Osteocyte (in vitro differentiated cells): ENCODE results near the gene CAND2. TPM values are rescaled to one million over a fixed set of nuclear protein-coding genes. Genes with fewer than 3 reads are reported as not detected.
A peak's percentile ranks its signal among the peaks of the same experiment; 100 is the strongest.

ENCODE experiments used
- DNase-seq: peaks from one replicate; pipeline ENCODE4 v3.0.0; 2021; ENCODE audit warnings: mixed read lengths; ENCODE audit not compliant: unreplicated experiment; ENCODE audit errors: extremely low spot score
- H3K27ac Mint-ChIP-seq: one replicate; pipeline ENCODE4 v1.8.0; 2021; ENCODE audit warnings: mild to moderate bottlenecking, mixed read lengths; ENCODE audit not compliant: unreplicated experiment
- H3K27me3 Mint-ChIP-seq: one replicate; pipeline ENCODE4 v1.8.0; 2021; ENCODE audit warnings: mixed read lengths; ENCODE audit not compliant: unreplicated experiment
- H3K36me3 Mint-ChIP-seq: one replicate; pipeline ENCODE4 v1.8.0; 2021; ENCODE audit warnings: mixed read lengths; ENCODE audit not compliant: unreplicated experiment
- H3K4me1 Mint-ChIP-seq: one replicate; pipeline ENCODE4 v1.8.0; 2021; ENCODE audit warnings: mixed read lengths; ENCODE audit not compliant: unreplicated experiment
- H3K4me3 Mint-ChIP-seq: one replicate; pipeline ENCODE4 v1.8.0; 2021; ENCODE audit warnings: mild to moderate bottlenecking, moderate library complexity, mixed read lengths; ENCODE audit not compliant: unreplicated experiment
- H3K9me3 Mint-ChIP-seq: one replicate; pipeline ENCODE4 v1.8.0; 2021; ENCODE audit warnings: mixed read lengths; ENCODE audit not compliant: unreplicated experiment
- CTCF ChIP-seq: fragments of 200-600 bp; sonication (generic); IDR thresholded peaks from 2 replicates; pipeline ENCODE4 v1.5.0; 2021; ENCODE audit warnings: antibody characterized with exemption, mild to moderate bottlenecking, moderate library complexity
- total RNA-seq: library from RNA; stranded (reverse); gene quantifications from 2 replicates; pipeline ENCODE4 v1.2.1, GENCODE V29; 2021

CAND2 gene
- total RNA-seq, 1 donor from 2014 or later, result 10.4 TPM

- peaks cover 47% of the 10 kb centered on the region for H3K4me1 Mint-ChIP-seq
- no peaks in the 10 kb centered on the region for H3K27me3 Mint-ChIP-seq
- no peaks in the 10 kb centered on the region for H3K36me3 Mint-ChIP-seq
- H3K4me3 Mint-ChIP-seq, result no peak overlapping the region
- no peak for DNase-seq
- H3K9me3 Mint-ChIP-seq, result no peaks in the 10 kb centered on the region
- no peak for TF ChIP-seq CTCF
- H3K27ac Mint-ChIP-seq, result no peak overlapping the region
Observed at GRCh38 chr3:12756175-12756574, 40.3 kb upstream of the CAND2 start.

- Mint-ChIP-seq H3K36me3 (no peaks in the 10 kb centered on the region), H3K27me3 (no peaks in the 10 kb centered on the region), H3K4me3 (no peak overlapping the region), H3K27ac (no peak overlapping the region), H3K4me1 (peaks cover 42% of the 10 kb centered on the region), H3K9me3 (no peaks in the 10 kb centered on the region)
- no peak for DNase-seq
- no peak for TF ChIP-seq CTCF
Observed at GRCh38 chr3:12756635-12757034, 39.8 kb upstream of the CAND2 start.

- DNase-seq, result no peak
- Mint-ChIP-seq H3K4me1 (peaks cover 42% of the 10 kb centered on the region), H3K36me3 (no peaks in the 10 kb centered on the region), H3K4me3 (peak overlapping the region; percentile 36), H3K27me3 (no peaks in the 10 kb centered on the region), H3K27ac (peak overlapping the region; percentile 96), H3K9me3 (no peaks in the 10 kb centered on the region)
- peak; percentile 15 for TF ChIP-seq CTCF
Observed at GRCh38 chr3:12758025-12758781, 38.3 kb upstream of the CAND2 start.

- Mint-ChIP-seq H3K4me1 (peaks cover 44% of the 10 kb centered on the region), H3K27me3 (no peaks in the 10 kb centered on the region), H3K27ac (peak within 1 kb of the TSS; percentile 96), H3K36me3 (no peaks in the 10 kb centered on the region), H3K4me3 (peak within 1 kb of the TSS; percentile 36), H3K9me3 (no peaks in the 10 kb centered on the region)
- TF ChIP-seq CTCF, result no peak
- no peak for DNase-seq
Observed at GRCh38 chr3:12759097-12759679, 37.3 kb upstream of the CAND2 start, which contains the start of gene TMEM40. Gene TMEM40, minus strand, starts transcription at chr3:12759259. Its CDS starts 9,427 bp downstream, at chr3:12749832.
